H1 (cell line): Measurements from ENCODE around the gene NHLRC2. TPM values are rescaled to one million over a fixed set of nuclear protein-coding genes. Genes with fewer than 3 reads are reported as not detected.

ENCODE experiments used
- CTCF ChIA-PET: fragments of 300-600 bp; sonication (Branson Sonifier 250); formaldehyde crosslinking; loops from one replicate; lab custom pipeline; 2021; ENCODE audit not compliant: partially characterized antibody; lab: Charles Lee
- POLR2A ChIA-PET: fragments of 300-600 bp; sonication (Branson Sonifier 250); formaldehyde crosslinking; loops from one replicate; lab custom pipeline; 2021; ENCODE audit warnings: inconsistent platforms; ENCODE audit not compliant: partially characterized antibody; lab: Charles Lee
- DNase-seq, 2 experiments: peaks; one replicate each; pipeline versions ENCODE4 v3.0.0 to v3.0.0-alpha.2; 2010 to 2022; ENCODE audit warnings: low spot score in 2 of 2, low read depth in 1 of 2, mixed read lengths in 1 of 2
- FAIRE-seq: peaks from 2 replicates; lab custom pipeline; 2011; peaks lifted over from hg19 to GRCh38; lab: Jason Lieb, UNC
- H2AFZ ChIP-seq: 2 replicates; pipeline ENCODE4 v1.8.1; 2012; ENCODE audit warnings: low read length, inconsistent platforms
- H2AK5ac ChIP-seq: 2 replicates; pipeline ENCODE4 v1.6.1; 2013; ENCODE audit warnings: low read depth, low read length
- H2BK120ac ChIP-seq: replicated peaks from 2 replicates; pipeline ENCODE3; 2013; ENCODE audit warnings: low read depth, low read length, inconsistent platforms
- H2BK12ac ChIP-seq: 2 replicates; pipeline ENCODE4 v1.6.1; 2013; ENCODE audit warnings: low read depth, low read length
- H2BK15ac ChIP-seq: 2 replicates; pipeline ENCODE4 v1.6.1; 2013; ENCODE audit warnings: low read length
- H2BK20ac ChIP-seq: 2 replicates; pipeline ENCODE4 v1.6.1; 2013; ENCODE audit warnings: low read length
- H2BK5ac ChIP-seq: 2 replicates; pipeline ENCODE4 v1.6.1; 2013; ENCODE audit warnings: low read depth, low read length
- H3K14ac ChIP-seq: 2 replicates; pipeline ENCODE4 v1.6.1; 2013; ENCODE audit warnings: inconsistent platforms; ENCODE audit not compliant: insufficient read length
- H3K18ac ChIP-seq: 2 replicates; pipeline ENCODE4 v1.6.1; 2013; ENCODE audit warnings: low read length; ENCODE audit errors: extremely low read depth
- H3K23ac ChIP-seq: 2 replicates; pipeline ENCODE4 v1.6.1; 2013; ENCODE audit warnings: inconsistent platforms; ENCODE audit not compliant: insufficient read length
- H3K23me2 ChIP-seq: 2 replicates; pipeline ENCODE4 v1.6.1; 2013; ENCODE audit warnings: low read depth, low read length
- H3K27ac ChIP-seq: 2 replicates; pipeline ENCODE4 v1.6.1; 2011; ENCODE audit warnings: low read depth, low read length, inconsistent platforms
- H3K27me3 ChIP-seq, 4 experiments: replicated peaks in 1 of 4; 1 replicate in 1 of 4; 2 replicates in 3 of 4; pipeline versions ENCODE4 v1.6.1 to v1.8.1; 2011 to 2013; ENCODE audit warnings: low read length in 3 of 4, mild to moderate bottlenecking in 3 of 4, inconsistent platforms in 2 of 4, mixed read lengths in 2 of 4, moderate library complexity in 1 of 4; ENCODE audit not compliant: control insufficient read depth in 3 of 4, insufficient read depth in 3 of 4; ENCODE audit errors: extremely low read depth in 1 of 4
- H3K36me3 ChIP-seq, 4 experiments: 2 replicates each; pipeline versions ENCODE4 v1.6.1 to v1.8.1; 2011 to 2013; ENCODE audit warnings: mild to moderate bottlenecking in 4 of 4, low read length in 3 of 4, moderate library complexity in 2 of 4, control low read depth in 1 of 4, inconsistent platforms in 1 of 4; ENCODE audit not compliant: insufficient read depth in 4 of 4, control insufficient read depth in 2 of 4
- H3K4ac ChIP-seq: replicated peaks from 2 replicates; pipeline ENCODE3; 2013; ENCODE audit warnings: low read length, low read depth, mixed read lengths, inconsistent platforms; ENCODE audit not compliant: insufficient read length
- H3K4me1 ChIP-seq, 4 experiments: replicated peaks in 1 of 4; 1 replicate in 1 of 4; 2 replicates in 3 of 4; pipeline versions ENCODE4 v1.6.1 to v1.8.1; 2011 to 2013; ENCODE audit warnings: low read length in 3 of 4, inconsistent platforms in 2 of 4, mixed read lengths in 1 of 4; ENCODE audit not compliant: insufficient read depth in 4 of 4, control insufficient read depth in 3 of 4
- H3K4me2 ChIP-seq, 2 experiments: 2 replicates each; pipeline versions ENCODE4 v1.6.1 to v1.8.1; 2011 to 2013; ENCODE audit warnings: low read depth in 2 of 2, low read length in 2 of 2, control low read depth in 1 of 2, inconsistent platforms in 1 of 2, mild to moderate bottlenecking in 1 of 2; ENCODE audit not compliant: insufficient read depth in 1 of 2
- H3K4me3 ChIP-seq, 4 experiments: fragments of 200-600, 300-600 bp in 1 of 4; sonication (generic), shearing (Covaris generic), sonication (Bioruptor Twin) in 1 of 4; 2 replicates each; pipeline versions ENCODE4 v1.5.1 to v1.8.1; 2011 to 2016; ENCODE audit warnings: low read length in 4 of 4, low read depth in 3 of 4, control low read depth in 2 of 4, inconsistent platforms in 2 of 4, mild to moderate bottlenecking in 2 of 4, mixed read lengths in 1 of 4, moderate library complexity in 1 of 4; ENCODE audit not compliant: insufficient read depth in 2 of 4; ENCODE audit errors: extremely low read depth in 1 of 4
- H3K56ac ChIP-seq: replicated peaks from 2 replicates; pipeline ENCODE3; 2013; ENCODE audit warnings: low read depth, mild to moderate bottlenecking, mixed read lengths, low read length, inconsistent platforms; ENCODE audit not compliant: insufficient read length
- H3K79me1 ChIP-seq: 2 replicates; pipeline ENCODE4 v1.6.1; 2013; ENCODE audit warnings: low read depth, low read length, control low read depth
- H3K79me2 ChIP-seq, 2 experiments: 2 replicates each; pipeline versions ENCODE4 v1.6.1 to v1.8.1; 2012 to 2013; ENCODE audit warnings: low read length in 2 of 2, mild to moderate bottlenecking in 2 of 2, inconsistent platforms in 1 of 2; ENCODE audit not compliant: insufficient read depth in 2 of 2, control insufficient read depth in 1 of 2
- H3K9ac ChIP-seq, 4 experiments: replicated peaks in 1 of 4; 1 replicate in 1 of 4; 2 replicates in 3 of 4; pipeline versions ENCODE4 v1.6.1 to v1.8.1; 2011 to 2013; ENCODE audit warnings: low read depth in 3 of 4, low read length in 3 of 4, control low read depth in 2 of 4, mild to moderate bottlenecking in 2 of 4, moderate library complexity in 2 of 4, inconsistent platforms in 1 of 4; ENCODE audit errors: extremely low read depth in 1 of 4
- H3K9me3 ChIP-seq, 2 experiments: 2 replicates each; pipeline versions ENCODE4 v1.6.1 to v1.8.1; 2012 to 2013; ENCODE audit warnings: mild to moderate bottlenecking in 2 of 2, moderate library complexity in 2 of 2, control low read depth in 1 of 2, inconsistent platforms in 1 of 2, low read depth in 1 of 2, low read length in 1 of 2, mixed read lengths in 1 of 2; ENCODE audit not compliant: insufficient read depth in 2 of 2
- H4K20me1 ChIP-seq, 2 experiments: replicated peaks in 1 of 2; 2 replicates each; pipeline versions ENCODE3 to v1.8.1; 2011 to 2013; ENCODE audit warnings: inconsistent platforms in 2 of 2, low read length in 2 of 2, mild to moderate bottlenecking in 1 of 2; ENCODE audit not compliant: insufficient read depth in 2 of 2, control insufficient read depth in 1 of 2
- H4K5ac ChIP-seq: 2 replicates; pipeline ENCODE4 v1.6.1; 2013; ENCODE audit warnings: low read length, low read depth, mixed read lengths, inconsistent platforms; ENCODE audit not compliant: insufficient read length
- H4K8ac ChIP-seq: 2 replicates; pipeline ENCODE4 v1.8.0; 2013; ENCODE audit warnings: mild to moderate bottlenecking, moderate library complexity, low read length, inconsistent platforms; ENCODE audit not compliant: insufficient read depth; ENCODE audit errors: extremely low read depth
- H4K91ac ChIP-seq: replicated peaks from 2 replicates; pipeline ENCODE3; 2013; ENCODE audit warnings: low read length, mixed read lengths, inconsistent platforms; ENCODE audit not compliant: insufficient read length
- FOSL1 ChIP-seq: IDR thresholded peaks from 2 replicates; pipeline ENCODE4 v1.6.1; 2011; ENCODE audit warnings: mild to moderate bottlenecking, low read depth, low read length, moderate library complexity; ENCODE audit not compliant: insufficient read depth
- SAP30 ChIP-seq: fragments of 300-600 bp; sonication (generic); IDR thresholded peaks from 2 replicates; pipeline ENCODE4 v1.7.1; 2012; ENCODE audit warnings: low read length, moderate library complexity, mild to moderate bottlenecking, inconsistent platforms; ENCODE audit not compliant: insufficient read depth, insufficient replicate concordance
- SIRT6 ChIP-seq: IDR thresholded peaks from one replicate; pipeline ENCODE4 v1.7.1; 2012; ENCODE audit warnings: low read length, inconsistent platforms
- ZNF274 ChIP-seq: IDR thresholded peaks from 2 replicates; pipeline ENCODE4 v1.7.0; 2012; ENCODE audit warnings: low read length, borderline replicate concordance; ENCODE audit errors: extremely low read depth
- WGBS, 2 experiments: shearing (Covaris generic) in 1 of 2; methylation state at CpG; one replicate each; pipeline versions ENCODE4 v1.1.6 to v1.1.7; 2013 to 2015; ENCODE audit warnings: low lambda C conversion rate in 2 of 2, mixed read lengths in 2 of 2, inconsistent platforms in 1 of 2, low coverage in 1 of 2, missing lambda C conversion rate in 1 of 2; ENCODE audit not compliant: insufficient replicate concordance in 2 of 2, insufficient coverage in 1 of 2, insufficient read length in 1 of 2; ENCODE audit errors: extremely low coverage in 1 of 2, missing lambda C conversion rate in 1 of 2; 5-methylcytosine and 5-hydroxymethylcytosine counted together
- polyA plus RNA-seq, 7 experiments: library from polyadenylated mRNA; depleted of rRNA in 3 of 7; stranded (reverse) in 5 of 7; unstranded in 2 of 7; fragments of >200 nt in 5 of 7; fragments of 200-250 nt in 2 of 7; gene quantifications; 1 replicate in 5 of 7; 2 replicates in 1 of 7; 4 replicates in 1 of 7; pipeline versions ENCODE4 v1.2.1 to v1.2.3, GENCODE V29; 2011 to 2013; ENCODE audit warnings: missing spikeins in 2 of 7, mixed read lengths in 2 of 7
- total RNA-seq: library from RNA; stranded (reverse); fragmentation: NEBNext Ultra II Directional; extraction: Animal tissue kit (Norgen Biotek cat#: 25700); gene quantifications from 2 replicates; pipeline ENCODE4 v1.2.1, GENCODE V29; 2021
- TF ChIP-seq, protein P1 (sequence below): IDR thresholded peaks from 2 replicates; pipeline ENCODE4 v1.6.1; 2012; ENCODE audit warnings: low read length, inconsistent platforms
- TF ChIP-seq, protein P2 (sequence below): IDR thresholded peaks from 2 replicates; pipeline ENCODE4 v1.6.1; 2011; ENCODE audit warnings: low read depth, mild to moderate bottlenecking, low read length; ENCODE audit not compliant: insufficient read depth

Gene NHLRC2
- total and polyA plus RNA-seq, 2 of the 8 experiments (the other 6 are each of a cell fraction or from before 2014, with no cell fraction given) = 4.9 to 25.6 TPM

DNA sequence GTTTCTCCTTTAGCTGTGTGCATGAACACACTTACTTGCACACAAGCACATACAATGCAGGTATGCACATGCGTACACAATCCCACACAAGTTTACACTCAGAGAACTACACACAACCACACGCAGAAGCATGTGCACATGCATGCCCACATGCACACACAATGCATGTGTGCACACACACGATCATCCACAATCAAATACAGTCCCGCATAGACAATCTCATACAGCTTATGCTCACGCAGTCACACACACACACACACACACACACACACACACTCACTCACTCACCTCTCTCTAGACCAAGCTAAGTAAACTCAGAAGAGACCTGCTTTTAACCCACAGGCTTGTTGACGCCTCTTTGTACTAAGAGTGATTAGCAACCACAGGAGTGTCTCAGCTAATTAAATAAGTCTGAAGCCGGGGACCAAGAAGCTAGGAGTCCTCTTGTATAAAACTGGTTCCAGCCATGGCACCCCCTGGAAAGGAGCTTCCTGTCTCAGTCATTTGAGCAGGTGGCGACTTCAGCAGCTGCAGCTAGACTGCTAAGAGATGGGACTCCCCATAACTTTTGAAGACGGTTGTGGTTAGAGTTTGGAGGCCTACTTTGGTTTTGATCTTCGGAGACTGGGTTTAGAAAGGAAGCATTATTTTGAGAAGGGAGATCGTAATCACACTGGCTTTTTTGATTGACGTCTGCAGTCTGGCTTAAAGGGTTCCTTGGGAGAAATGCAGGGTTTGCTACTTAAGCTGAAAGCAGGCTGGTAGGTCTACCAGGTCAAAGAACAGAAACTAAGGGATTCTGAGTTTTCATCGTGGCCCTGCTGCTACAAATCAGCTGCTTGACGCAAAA is 106.9 kb downstream of the NHLRC2 start:
- CTCF ChIA-PET = interaction anchor here (0.8 to 1.0 kb wide), 2 partner anchors 24 to 149 kb away, joined by 3 read pairs; no protein-coding TSS in a partner anchor

More for the DNA sequence above, 106.9 kb downstream of the NHLRC2 start:
- Histone ChIP-seq H2BK5ac (no peak overlapping the region; the same call in 1 of the 2 replicates), H3K9ac (no peak overlapping the region), H3K56ac (no peak overlapping the region), H3K36me3 (no peaks in the 10 kb centered on the region), H3K79me2 (no peaks in the 10 kb centered on the region), H3K27ac (no peak overlapping the region), H2BK120ac (no peak overlapping the region), H3K79me1 (no peaks in the 10 kb centered on the region), H3K4me3 (no peak overlapping the region), H2BK15ac (no peak overlapping the region), H3K23ac (no peak overlapping the region), H4K5ac (no peak overlapping the region), H4K8ac (no peak overlapping the region), H2BK12ac (no peak overlapping the region), H2BK20ac (no peak overlapping the region), H4K91ac (no peak overlapping the region), H3K4me1 (no peaks in the 10 kb centered on the region; a peak in 1 of 7 replicates), H3K4ac (no peak overlapping the region), H3K27me3 (no peaks in the 10 kb centered on the region), H3K9me3 (no peaks in the 10 kb centered on the region), H3K4me2 (no peak overlapping the region), H2AK5ac (no peak overlapping the region), H3K18ac (no peak overlapping the region), H3K23me2 (no peaks in the 10 kb centered on the region; the same call in 1 of the 2 replicates), H2AFZ (0 out of 2 replicates have a peak overlapping the region, but pooled peaks have one; percentile 6)
- POLR2A ChIA-PET = interaction anchor here (0.7 kb wide), 2 partner anchors 18 to 21 kb away, joined by 3 read pairs; no protein-coding TSS in a partner anchor
- FAIRE-seq = no peak
- 87% methylated on average over 14 of the region's 14 CpGs; no CpG with 5 or more reads in 1 of the 2 experiments for whole genome bisulfite sequencing, 2 experiments
- TF ChIP-seq SIRT6 (no peak), SAP30 (no peak), FOSL1 (no peak), ZNF274 (no peak)
- TF ChIP-seq, protein P1, sequence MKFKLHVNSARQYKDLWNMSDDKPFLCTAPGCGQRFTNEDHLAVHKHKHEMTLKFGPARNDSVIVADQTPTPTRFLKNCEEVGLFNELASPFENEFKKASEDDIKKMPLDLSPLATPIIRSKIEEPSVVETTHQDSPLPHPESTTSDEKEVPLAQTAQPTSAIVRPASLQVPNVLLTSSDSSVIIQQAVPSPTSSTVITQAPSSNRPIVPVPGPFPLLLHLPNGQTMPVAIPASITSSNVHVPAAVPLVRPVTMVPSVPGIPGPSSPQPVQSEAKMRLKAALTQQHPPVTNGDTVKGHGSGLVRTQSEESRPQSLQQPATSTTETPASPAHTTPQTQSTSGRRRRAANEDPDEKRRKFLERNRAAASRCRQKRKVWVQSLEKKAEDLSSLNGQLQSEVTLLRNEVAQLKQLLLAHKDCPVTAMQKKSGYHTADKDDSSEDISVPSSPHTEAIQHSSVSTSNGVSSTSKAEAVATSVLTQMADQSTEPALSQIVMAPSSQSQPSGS = no peak
- TF ChIP-seq, protein P2, sequence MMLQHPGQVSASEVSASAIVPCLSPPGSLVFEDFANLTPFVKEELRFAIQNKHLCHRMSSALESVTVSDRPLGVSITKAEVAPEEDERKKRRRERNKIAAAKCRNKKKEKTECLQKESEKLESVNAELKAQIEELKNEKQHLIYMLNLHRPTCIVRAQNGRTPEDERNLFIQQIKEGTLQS = no peak
- TF ChIP-seq, all 59 proteins: peak for 0
- DNase-seq = no peak
- no peaks in the 10 kb centered on the region for H4K20me1 ChIP-seq
- no peak overlapping the region for H3K14ac ChIP-seq
